ENCODE measurements around the gene UBTD1. TPM values are rescaled to one million over a fixed set of nuclear protein-coding genes. Genes with fewer than 3 reads are reported as not detected.

Gene UBTD1
- total and polyA plus RNA-seq, 10 of the 15 experiments (the other 5 are each of a cell fraction or from before 2014, with no cell fraction given), result 0.04 to 1.5 (median 1.2) TPM; not detected in 1

DNA sequence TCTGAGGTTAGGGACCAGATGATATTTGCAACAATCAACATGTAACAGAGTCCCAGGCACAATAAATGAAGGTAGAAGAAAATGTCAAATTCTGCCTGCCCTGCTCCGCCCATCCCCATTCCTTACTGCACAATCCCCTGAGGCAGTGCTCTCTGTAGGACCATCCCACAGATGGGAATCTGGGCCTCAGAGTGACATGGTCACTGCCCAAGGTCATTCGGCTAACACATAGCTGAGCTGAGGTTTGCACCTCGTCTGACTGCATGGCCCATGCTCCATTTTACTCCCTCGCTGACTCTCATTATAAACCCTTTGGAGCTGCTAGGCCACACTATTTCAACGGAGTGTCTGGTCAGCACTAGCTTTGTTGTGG is 86.7 kb downstream of the UBTD1 start:
- CTCF ChIA-PET, result interaction anchor here (0.7 to 4.7 kb wide), 2 partner anchors 13 to 203 kb away, joined by 3 to 29 read pairs; partner anchors contain the start of gene ANKRD2
- 37% methylated on average over 5 of the region's 5 CpGs for WGBS (ENCODE audit: insufficient coverage, insufficient replicate concordance, low lambda C conversion rate, missing lambda C conversion rate)
- ATAC-seq, result no peak

More for the DNA sequence above, 86.7 kb downstream of the UBTD1 start:
- H3K79me2 ChIP-seq (ENCODE audit: control insufficient read depth, insufficient read depth, low read length), result no peaks in the 10 kb centered on the region
- no peak for FAIRE-seq
- in situ Hi-C loops (cut with MboI) (no loop called here), intact Hi-C loops (cut with micrococcal nuclease; ENCODE audit: unreplicated experiment) (no loop called here)
- H2AFZ ChIP-seq (ENCODE audit: control insufficient read depth, low read depth, low read length), result no peak overlapping the region; the same call in 1 of the 2 replicates
- no peak for DNase-seq (ENCODE audit: low read depth, low spot score)
- no peak overlapping the region for H3K4me3 ChIP-seq
- no peak overlapping the region for H3K9ac ChIP-seq (ENCODE audit: control insufficient read depth, insufficient read depth, low read length)
- no peak for TF ChIP-seq RBBP5 (conservative IDR thresholded peaks at IDR 0.05)
- TF ChIP-seq, protein P1, sequence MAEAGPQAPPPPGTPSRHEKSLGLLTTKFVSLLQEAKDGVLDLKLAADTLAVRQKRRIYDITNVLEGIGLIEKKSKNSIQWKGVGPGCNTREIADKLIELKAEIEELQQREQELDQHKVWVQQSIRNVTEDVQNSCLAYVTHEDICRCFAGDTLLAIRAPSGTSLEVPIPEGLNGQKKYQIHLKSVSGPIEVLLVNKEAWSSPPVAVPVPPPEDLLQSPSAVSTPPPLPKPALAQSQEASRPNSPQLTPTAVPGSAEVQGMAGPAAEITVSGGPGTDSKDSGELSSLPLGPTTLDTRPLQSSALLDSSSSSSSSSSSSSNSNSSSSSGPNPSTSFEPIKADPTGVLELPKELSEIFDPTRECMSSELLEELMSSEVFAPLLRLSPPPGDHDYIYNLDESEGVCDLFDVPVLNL (IDR thresholded peaks at IDR 0.05; ENCODE audit: low read depth, low read length), result no peak
- TF ChIP-seq ETV6 (conservative IDR thresholded peaks at IDR 0.05 in 1 of 2, IDR thresholded peaks at IDR 0.05 in 1 of 2; ENCODE audit: borderline replicate concordance in 1 of 2, low read depth in 1 of 2), result no peak
- TF ChIP-seq POLR2AphosphoS2 (IDR thresholded peaks at IDR 0.05; ENCODE audit: low read depth, low read length), result no peak
- TF ChIP-seq, protein P2, sequence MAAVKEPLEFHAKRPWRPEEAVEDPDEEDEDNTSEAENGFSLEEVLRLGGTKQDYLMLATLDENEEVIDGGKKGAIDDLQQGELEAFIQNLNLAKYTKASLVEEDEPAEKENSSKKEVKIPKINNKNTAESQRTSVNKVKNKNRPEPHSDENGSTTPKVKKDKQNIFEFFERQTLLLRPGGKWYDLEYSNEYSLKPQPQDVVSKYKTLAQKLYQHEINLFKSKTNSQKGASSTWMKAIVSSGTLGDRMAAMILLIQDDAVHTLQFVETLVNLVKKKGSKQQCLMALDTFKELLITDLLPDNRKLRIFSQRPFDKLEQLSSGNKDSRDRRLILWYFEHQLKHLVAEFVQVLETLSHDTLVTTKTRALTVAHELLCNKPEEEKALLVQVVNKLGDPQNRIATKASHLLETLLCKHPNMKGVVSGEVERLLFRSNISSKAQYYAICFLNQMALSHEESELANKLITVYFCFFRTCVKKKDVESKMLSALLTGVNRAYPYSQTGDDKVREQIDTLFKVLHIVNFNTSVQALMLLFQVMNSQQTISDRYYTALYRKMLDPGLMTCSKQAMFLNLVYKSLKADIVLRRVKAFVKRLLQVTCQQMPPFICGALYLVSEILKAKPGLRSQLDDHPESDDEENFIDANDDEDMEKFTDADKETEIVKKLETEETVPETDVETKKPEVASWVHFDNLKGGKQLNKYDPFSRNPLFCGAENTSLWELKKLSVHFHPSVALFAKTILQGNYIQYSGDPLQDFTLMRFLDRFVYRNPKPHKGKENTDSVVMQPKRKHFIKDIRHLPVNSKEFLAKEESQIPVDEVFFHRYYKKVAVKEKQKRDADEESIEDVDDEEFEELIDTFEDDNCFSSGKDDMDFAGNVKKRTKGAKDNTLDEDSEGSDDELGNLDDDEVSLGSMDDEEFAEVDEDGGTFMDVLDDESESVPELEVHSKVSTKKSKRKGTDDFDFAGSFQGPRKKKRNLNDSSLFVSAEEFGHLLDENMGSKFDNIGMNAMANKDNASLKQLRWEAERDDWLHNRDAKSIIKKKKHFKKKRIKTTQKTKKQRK (IDR thresholded peaks at IDR 0.05; ENCODE audit: low read depth, low read length), result no peak
- TF ChIP-seq NFXL1 (IDR thresholded peaks at IDR 0.05; ENCODE audit: borderline replicate concordance), result no peak
- no peak for TF ChIP-seq NFYA (IDR thresholded peaks at IDR 0.05; ENCODE audit: borderline replicate concordance, low read depth, low read length)
- TF ChIP-seq, protein P3, sequence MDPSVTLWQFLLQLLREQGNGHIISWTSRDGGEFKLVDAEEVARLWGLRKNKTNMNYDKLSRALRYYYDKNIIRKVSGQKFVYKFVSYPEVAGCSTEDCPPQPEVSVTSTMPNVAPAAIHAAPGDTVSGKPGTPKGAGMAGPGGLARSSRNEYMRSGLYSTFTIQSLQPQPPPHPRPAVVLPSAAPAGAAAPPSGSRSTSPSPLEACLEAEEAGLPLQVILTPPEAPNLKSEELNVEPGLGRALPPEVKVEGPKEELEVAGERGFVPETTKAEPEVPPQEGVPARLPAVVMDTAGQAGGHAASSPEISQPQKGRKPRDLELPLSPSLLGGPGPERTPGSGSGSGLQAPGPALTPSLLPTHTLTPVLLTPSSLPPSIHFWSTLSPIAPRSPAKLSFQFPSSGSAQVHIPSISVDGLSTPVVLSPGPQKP (IDR thresholded peaks at IDR 0.05; ENCODE audit: low read depth, low read length), result no peak
- TF ChIP-seq EP300 (IDR thresholded peaks at IDR 0.05; ENCODE audit: borderline replicate concordance in 1 of 2, control insufficient read depth in 1 of 2, low read depth in 2 of 2, low read length in 2 of 2), result no peak
- TF ChIP-seq, protein P4, sequence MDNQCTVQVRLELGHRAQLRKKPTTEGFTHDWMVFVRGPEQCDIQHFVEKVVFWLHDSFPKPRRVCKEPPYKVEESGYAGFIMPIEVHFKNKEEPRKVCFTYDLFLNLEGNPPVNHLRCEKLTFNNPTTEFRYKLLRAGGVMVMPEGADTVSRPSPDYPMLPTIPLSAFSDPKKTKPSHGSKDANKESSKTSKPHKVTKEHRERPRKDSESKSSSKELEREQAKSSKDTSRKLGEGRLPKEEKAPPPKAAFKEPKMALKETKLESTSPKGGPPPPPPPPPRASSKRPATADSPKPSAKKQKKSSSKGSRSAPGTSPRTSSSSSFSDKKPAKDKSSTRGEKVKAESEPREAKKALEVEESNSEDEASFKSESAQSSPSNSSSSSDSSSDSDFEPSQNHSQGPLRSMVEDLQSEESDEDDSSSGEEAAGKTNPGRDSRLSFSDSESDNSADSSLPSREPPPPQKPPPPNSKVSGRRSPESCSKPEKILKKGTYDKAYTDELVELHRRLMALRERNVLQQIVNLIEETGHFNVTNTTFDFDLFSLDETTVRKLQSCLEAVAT (IDR thresholded peaks at IDR 0.05), result no peak
- POLR2A ChIA-PET, result interaction anchor here (0.7 kb wide), 1 partner anchor 1028 kb away, joined by 3 read pairs; no protein-coding TSS in a partner anchor
- H3K9me3 ChIP-seq (replicated peaks; ENCODE audit: control insufficient read depth, insufficient read depth, low read length), result no peaks in the 10 kb centered on the region
- no peak overlapping the region for H3K4me2 ChIP-seq (ENCODE audit: control insufficient read depth, insufficient read depth)
- no peaks in the 10 kb centered on the region for H3K36me3 ChIP-seq (ENCODE audit: control insufficient read depth in 2 of 2, insufficient read depth in 2 of 2, low read length in 1 of 2)
- no peaks in the 10 kb centered on the region for H3K27me3 ChIP-seq (replicated peaks in 1 of 2; ENCODE audit: control insufficient read depth in 2 of 2, insufficient read depth in 2 of 2, low read length in 1 of 2)
- no peaks in the 10 kb centered on the region for H4K20me1 ChIP-seq (ENCODE audit: control insufficient read depth, insufficient read depth)
- no TSS peak for BruUV-seq (replicated peaks)
- SMC1A ChIA-PET (ENCODE audit: uncharacterized antibody, unreplicated experiment), result no interaction called here
- no peaks in the 10 kb centered on the region for H3K4me1 ChIP-seq (ENCODE audit: control insufficient read depth, insufficient read depth, low read length)
- RAD21 ChIA-PET (ENCODE audit: unreplicated experiment), result no interaction called here
- no peak overlapping the region for H3K27ac ChIP-seq (ENCODE audit: control insufficient read depth, insufficient read depth)

All from GM12878 (cell line).